T-cell (primary cell): ENCODE results near the gene NPHS1. TPM values are rescaled to one million over a fixed set of nuclear protein-coding genes. Genes with fewer than 3 reads are reported as not detected.
"Not testable (repeated sequence)": the region's sequence is repeated elsewhere in the genome, so short reads cannot be mapped to it uniquely, and the experiment has no call there.

Experiments
- ATAC-seq, 4 experiments: fragments of 200-7000 bp in 3 of 4; fragments of 150-1000 bp in 1 of 4; cut with Tn5 transposase; replicated peaks in 1 of 4; 1 replicate in 3 of 4; 2 replicates in 1 of 4; pipeline ENCODE4 v1.10.0; 2021; ENCODE audit warnings: moderate library complexity in 3 of 4, mild to moderate bottlenecking in 2 of 4, moderate number of reproducible peaks in 1 of 4
- CTCF ChIA-PET, 2 donors: fragments of 300-600 bp; sonication (Branson Sonifier 250); formaldehyde crosslinking; loops; one replicate each; lab custom pipeline; 2022; ENCODE audit warnings: antibody characterized with exemption in 2 of 2; lab: Charles Lee
- POLR2A ChIA-PET, 2 donors: fragments of 300-600 bp; sonication (Branson Sonifier 250); formaldehyde crosslinking; loops; one replicate each; lab custom pipeline; 2022; ENCODE audit warnings: antibody characterized with exemption in 2 of 2; lab: Charles Lee
- DNase-seq, 35 experiments: peaks; one replicate each; pipeline versions ENCODE4 v3.0.0 to v3.0.0-alpha.2; 2013 to 2023
- H3K27ac ChIP-seq: one replicate; pipeline ENCODE4 v1.5.1; 2013; ENCODE audit warnings: low read length
- H3K27me3 ChIP-seq, 2 experiments: replicated peaks in 1 of 2; 1 replicate in 1 of 2; 2 replicates in 1 of 2; pipeline versions ENCODE4 v1.6.1 to v1.7.0; 2013; ENCODE audit warnings: low read length in 1 of 2, mixed read lengths in 1 of 2; ENCODE audit not compliant: control insufficient read depth in 2 of 2, insufficient read depth in 2 of 2; ENCODE audit errors: extremely low read depth in 1 of 2
- H3K36me3 ChIP-seq, 2 donors: 1 replicate in 1 of 2; 2 replicates in 1 of 2; pipeline versions ENCODE4 v1.6.1 to v1.7.0; 2013; ENCODE audit warnings: low read length in 1 of 2; ENCODE audit not compliant: control insufficient read depth in 2 of 2, insufficient read depth in 1 of 2; ENCODE audit errors: extremely low read depth in 1 of 2
- H3K4me1 ChIP-seq, 2 experiments: 1 replicate in 1 of 2; 2 replicates in 1 of 2; pipeline versions ENCODE4 v1.6.1 to v1.7.0; 2013; ENCODE audit warnings: low read length in 2 of 2, mixed read lengths in 1 of 2; ENCODE audit not compliant: insufficient read depth in 2 of 2, control insufficient read depth in 1 of 2; ENCODE audit errors: extremely low read depth in 1 of 2
- H3K4me3 ChIP-seq, 2 donors: 1 replicate in 1 of 2; 2 replicates in 1 of 2; pipeline versions ENCODE4 v1.5.1 to v1.7.0; 2013; ENCODE audit warnings: mild to moderate bottlenecking in 2 of 2, low read length in 1 of 2, moderate library complexity in 1 of 2; ENCODE audit not compliant: control insufficient read depth in 1 of 2; ENCODE audit errors: extremely low read depth in 1 of 2
- H3K9me3 ChIP-seq: 2 replicates; pipeline ENCODE4 v1.7.0; 2013
- H3K27ac Mint-ChIP-seq, 2 donors: one replicate each; pipeline ENCODE4 v1.8.0; 2020 to 2021; ENCODE audit warnings: mild to moderate bottlenecking in 2 of 2, mixed read lengths in 2 of 2
- H3K27me3 Mint-ChIP-seq, 2 donors: one replicate each; pipeline ENCODE4 v1.8.0; 2021 to 2022; ENCODE audit warnings: mixed read lengths in 2 of 2
- H3K36me3 Mint-ChIP-seq: one replicate; pipeline ENCODE4 v1.8.0; 2021; ENCODE audit warnings: mixed read lengths
- H3K4me1 Mint-ChIP-seq, 3 donors: one replicate each; pipeline ENCODE4 v1.8.0; 2020 to 2022; ENCODE audit warnings: mixed read lengths in 3 of 3, mild to moderate bottlenecking in 1 of 3
- H3K4me3 Mint-ChIP-seq, 3 donors: one replicate each; pipeline ENCODE4 v1.8.0; 2020 to 2022; ENCODE audit warnings: mild to moderate bottlenecking in 3 of 3, mixed read lengths in 3 of 3, moderate library complexity in 3 of 3
- H3K9me3 Mint-ChIP-seq, 3 donors: one replicate each; pipeline ENCODE4 v1.8.0; 2020 to 2022; ENCODE audit warnings: mixed read lengths in 3 of 3
- WGBS: methylation state at CpG from one replicate; pipeline ENCODE4 v1.1.5; 2013; ENCODE audit warnings: missing lambda C conversion rate; ENCODE audit not compliant: insufficient coverage; 5-methylcytosine and 5-hydroxymethylcytosine counted together
- total RNA-seq, 35 experiments: library from RNA in 6 of 35; stranded (reverse) in 6 of 35; fragments of 120-200 nt in 1 of 35; gene quantifications; one replicate each; pipeline versions ENCODE4 v1.2.1 to v1.2.4 and lab custom pipeline; 2013 to 2026

The NPHS1 gene
- total RNA-seq, 5 donors from 2014 or later (not counting 1 experiment from before 2014, with no cell fraction given) = 0.06 to 0.33 TPM; not detected in 3

- ChIA-PET CTCF (interaction anchor here in 1 of 2 donors (0.6 kb wide), 1 partner anchor 9 kb away, joined by 4 read pairs; no protein-coding TSS in a partner anchor), POLR2A (interaction anchor here in 1 of 2 donors (0.6 kb wide), 1 partner anchor 30 kb away, joined by 4 read pairs; no protein-coding TSS in a partner anchor)
- ATAC-seq (no peak), DNase-seq (no peak)
- no peaks in the 10 kb centered on the region for H3K27me3 Mint-ChIP-seq
- Histone ChIP-seq H3K27me3 (no peaks in the 10 kb centered on the region), H3K36me3 (peaks cover 11 to 50% of the 10 kb centered on the region in 2 donors), H3K4me1 (peaks cover 20 to 48% of the 10 kb centered on the region in 2 experiments), H3K4me3 (no peak overlapping the region), H3K27ac (peak overlapping the region; percentile 16), H3K9me3 (no peaks in the 10 kb centered on the region)
- H3K27ac Mint-ChIP-seq = peak overlapping the region; percentile 15 to 87
- WGBS = 97% methylated on average over 5 of the region's 13 CpGs
- peaks cover 22% of the 10 kb centered on the region for H3K36me3 Mint-ChIP-seq
- no peaks in the 10 kb centered on the region for H3K9me3 Mint-ChIP-seq
- peak overlapping the region; percentile 15 to 25 (median 17) for H3K4me3 Mint-ChIP-seq
- peaks cover 29 to 44% (median 41%) of the 10 kb centered on the region in 3 donors for H3K4me1 Mint-ChIP-seq
Observed at GRCh38 chr19:35896643-35897040, 44.3 kb upstream of the NPHS1 start.

GRCh38 chr19:35895911-35896642 lies 43.8 kb upstream of the NPHS1 start:
- CTCF ChIA-PET = interaction anchor here in 1 of 2 donors (0.6 to 0.7 kb wide), 2 partner anchors 8 to 158 kb away, joined by 3 to 4 read pairs; no protein-coding TSS in a partner anchor
- H3K9me3 Mint-ChIP-seq = no peaks in the 10 kb centered on the region
- no peaks in the 10 kb centered on the region for H3K27me3 ChIP-seq
- H3K9me3 ChIP-seq = no peaks in the 10 kb centered on the region
- no peak for DNase-seq
- no peak for ATAC-seq
- POLR2A ChIA-PET = no interaction called here
- no peak overlapping the region for H3K4me3 ChIP-seq
- peaks cover 11 to 51% of the 10 kb centered on the region in 2 donors for H3K36me3 ChIP-seq
- H3K4me3 Mint-ChIP-seq = peak overlapping the region in 2 of 3 donors; percentile 6 to 24
- H3K36me3 Mint-ChIP-seq = peaks cover 23% of the 10 kb centered on the region
- no peak overlapping the region for H3K27ac ChIP-seq
- H3K4me1 ChIP-seq = peaks cover 16 to 42% of the 10 kb centered on the region in 2 experiments
- 92% methylated on average over 14 of the region's 21 CpGs for WGBS
- H3K27me3 Mint-ChIP-seq = no peaks in the 10 kb centered on the region
- H3K27ac Mint-ChIP-seq = peak overlapping the region; percentile 55 to 87
- peaks cover 25 to 40% (median 38%) of the 10 kb centered on the region in 3 donors for H3K4me1 Mint-ChIP-seq

- ChIA-PET CTCF (interaction anchor here in 1 of 2 donors (0.9 kb wide), 1 partner anchor 12 kb away, joined by 3 read pairs; no protein-coding TSS in a partner anchor), POLR2A (no interaction called here)
- Mint-ChIP-seq H3K4me3 (no peak overlapping the region), H3K27ac (no peak overlapping the region), H3K9me3 (no peaks in the 10 kb centered on the region), H3K27me3 (no peaks in the 10 kb centered on the region), H3K4me1 (peaks cover 23 to 38% (median 34%) of the 10 kb centered on the region in 3 donors), H3K36me3 (peaks cover 36% of the 10 kb centered on the region)
- DNase-seq = no peak
- ATAC-seq = no peak
- Histone ChIP-seq H3K27me3 (no peaks in the 10 kb centered on the region), H3K4me1 (peaks cover 14 to 36% of the 10 kb centered on the region in 2 experiments), H3K9me3 (no peaks in the 10 kb centered on the region), H3K36me3 (peaks cover 20 to 69% of the 10 kb centered on the region in 2 donors), H3K27ac (no peak overlapping the region), H3K4me3 (no peak overlapping the region)
- WGBS = 100% methylated on average over 1 of the region's 2 CpGs
Observed at GRCh38 chr19:35894342-35894741, 42.0 kb upstream of the NPHS1 start.

GRCh38 chr19:35891819-35892218 lies 39.5 kb upstream of the NPHS1 start:
- DNase-seq, ATAC-seq, H3K9me3 ChIP-seq, H3K27me3 ChIP-seq, H3K4me3 Mint-ChIP-seq, POLR2A ChIA-PET, H3K27me3 Mint-ChIP-seq, H3K27ac Mint-ChIP-seq, H3K9me3 Mint-ChIP-seq, H3K27ac ChIP-seq, H3K4me3 ChIP-seq: not testable (repeated sequence)
- peaks cover 39 to 73% of the 10 kb centered on the region in 2 donors for H3K36me3 ChIP-seq
- CTCF ChIA-PET = interaction anchor here in 1 of 2 donors (0.6 kb wide), 1 partner anchor 24 kb away, joined by 3 read pairs; no protein-coding TSS in a partner anchor
- WGBS = 83% methylated on average over 1 of the region's 3 CpGs
- H3K36me3 Mint-ChIP-seq = peaks cover 48% of the 10 kb centered on the region
- peaks cover 2 to 14% of the 10 kb centered on the region in 2 experiments for H3K4me1 ChIP-seq
- peaks cover 10 to 27% (median 24%) of the 10 kb centered on the region in 3 donors for H3K4me1 Mint-ChIP-seq

- Mint-ChIP-seq H3K9me3 (no peaks in the 10 kb centered on the region), H3K27me3 (no peaks in the 10 kb centered on the region), H3K4me1 (peaks cover 5 to 14% (median 14%) of the 10 kb centered on the region in 3 donors), H3K4me3 (no peak overlapping the region), H3K27ac (no peak overlapping the region), H3K36me3 (peaks cover 49% of the 10 kb centered on the region)
- CTCF ChIA-PET = no interaction called here
- no peaks in the 10 kb centered on the region for H3K4me1 ChIP-seq
- no peaks in the 10 kb centered on the region for H3K9me3 ChIP-seq
- POLR2A ChIA-PET = no interaction called here
- peaks cover 33 to 58% of the 10 kb centered on the region in 2 donors for H3K36me3 ChIP-seq
- 97% methylated on average over 5 of the region's 13 CpGs for whole genome bisulfite sequencing
- H3K4me3 ChIP-seq = no peak overlapping the region
- ATAC-seq (no peak), DNase-seq (no peak)
- H3K27me3 ChIP-seq = no peaks in the 10 kb centered on the region
- H3K27ac ChIP-seq = no peak overlapping the region
Observed at GRCh38 chr19:35890113-35890650, 37.9 kb upstream of the NPHS1 start.

- no peaks in the 10 kb centered on the region for H3K9me3 ChIP-seq
- no peak overlapping the region for H3K27ac ChIP-seq
- H3K4me3 ChIP-seq = no peak overlapping the region
- POLR2A ChIA-PET = interaction anchor here in 1 of 2 donors (0.7 kb wide), 1 partner anchor 241 kb away, joined by 3 read pairs; the partner anchor contains the start of gene COX6B1
- H3K36me3 ChIP-seq = peaks cover 33 to 53% of the 10 kb centered on the region in 2 donors
- H3K4me3 Mint-ChIP-seq = no peak overlapping the region
- 96% methylated on average over 17 of the region's 18 CpGs for WGBS
- H3K4me1 Mint-ChIP-seq = peaks cover 5 to 14% (median 12%) of the 10 kb centered on the region in 3 donors
- DNase-seq = no peak
- ATAC-seq = peak in 1 of 4 experiments; percentile 35
- no peaks in the 10 kb centered on the region for H3K27me3 Mint-ChIP-seq
- H3K9me3 Mint-ChIP-seq = no peaks in the 10 kb centered on the region
- peak overlapping the region; percentile 5 to 48 for H3K27ac Mint-ChIP-seq
- H3K36me3 Mint-ChIP-seq = peaks cover 49% of the 10 kb centered on the region
- no peaks in the 10 kb centered on the region for H3K27me3 ChIP-seq
- CTCF ChIA-PET = no interaction called here
- H3K4me1 ChIP-seq = no peaks in the 10 kb centered on the region
Observed at GRCh38 chr19:35889370-35890112, 37.2 kb upstream of the NPHS1 start.
